ENCODE data around the gene PTPRB.

Gene PTPRB

DNA sequence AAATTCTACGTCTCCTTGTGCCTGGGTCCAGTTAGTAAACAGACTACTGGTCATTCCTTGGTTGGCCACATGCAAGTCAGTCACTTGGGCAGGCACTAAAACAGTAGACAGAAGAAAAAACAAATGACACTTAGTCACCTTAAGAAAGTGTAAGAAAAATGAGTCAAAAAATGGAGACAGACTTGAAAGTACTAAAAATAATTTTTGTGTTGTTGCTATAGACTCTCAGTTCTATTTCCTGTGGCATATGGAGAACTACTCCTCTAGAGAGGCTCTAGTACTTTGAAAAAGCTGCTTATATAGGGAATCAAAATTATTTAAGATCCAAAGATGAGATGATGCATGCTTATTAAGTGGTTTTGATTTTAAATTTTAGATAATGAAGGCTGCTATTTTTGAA is 56.0 kb downstream of the PTPRB start:
- FAIRE-seq (no peak), DNase-seq (ENCODE audit: insufficient read length, low spot score) (no peak)
- TF ChIP-seq POLR2AphosphoS5 (IDR thresholded peaks at IDR 0.05; ENCODE audit: low read depth, low read length) (no peak), PAX5 (IDR thresholded peaks at IDR 0.05; ENCODE audit: insufficient read depth, low read length, severe bottlenecking) (no peak), POU2F2 (IDR thresholded peaks at IDR 0.05; ENCODE audit: low read depth, low read length) (no peak), TAF1 (IDR thresholded peaks at IDR 0.05; ENCODE audit: low read depth, low read length) (no peak), POLR2A (IDR thresholded peaks at IDR 0.05; ENCODE audit: low read depth, low read length) (no peak), SPI1 (IDR thresholded peaks at IDR 0.05; ENCODE audit: low read depth, low read length) (no peak)

DNA sequence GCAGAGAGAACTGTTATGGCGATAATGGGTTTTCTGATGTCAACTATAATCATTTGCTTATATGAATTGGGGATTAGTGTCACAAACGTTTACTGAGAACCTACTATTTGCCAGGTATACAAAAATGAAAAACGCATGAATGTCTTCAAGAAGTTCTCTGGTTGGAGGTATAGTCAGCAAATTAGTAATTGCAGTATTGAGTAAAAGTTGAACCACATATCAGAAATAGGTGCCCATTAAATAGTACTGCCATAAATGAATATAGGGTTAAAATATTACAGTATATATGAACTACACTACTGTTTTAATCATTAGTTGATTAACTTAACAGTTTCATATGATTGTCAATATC is 60.0 kb downstream of the PTPRB start:
- no peak for DNase-seq (ENCODE audit: insufficient read length, low spot score)
- TF ChIP-seq POLR2A (IDR thresholded peaks at IDR 0.05; ENCODE audit: low read depth, low read length), result no peak
- no peak for TF ChIP-seq SPI1 (IDR thresholded peaks at IDR 0.05; ENCODE audit: low read depth, low read length)
- no peak for TF ChIP-seq TAF1 (IDR thresholded peaks at IDR 0.05; ENCODE audit: low read depth, low read length)
- TF ChIP-seq PAX5 (IDR thresholded peaks at IDR 0.05; ENCODE audit: insufficient read depth, low read length, severe bottlenecking), result no peak
- no peak for TF ChIP-seq POU2F2 (IDR thresholded peaks at IDR 0.05; ENCODE audit: low read depth, low read length)
- TF ChIP-seq POLR2AphosphoS5 (IDR thresholded peaks at IDR 0.05; ENCODE audit: low read depth, low read length), result no peak
- FAIRE-seq, result no peak

DNA sequence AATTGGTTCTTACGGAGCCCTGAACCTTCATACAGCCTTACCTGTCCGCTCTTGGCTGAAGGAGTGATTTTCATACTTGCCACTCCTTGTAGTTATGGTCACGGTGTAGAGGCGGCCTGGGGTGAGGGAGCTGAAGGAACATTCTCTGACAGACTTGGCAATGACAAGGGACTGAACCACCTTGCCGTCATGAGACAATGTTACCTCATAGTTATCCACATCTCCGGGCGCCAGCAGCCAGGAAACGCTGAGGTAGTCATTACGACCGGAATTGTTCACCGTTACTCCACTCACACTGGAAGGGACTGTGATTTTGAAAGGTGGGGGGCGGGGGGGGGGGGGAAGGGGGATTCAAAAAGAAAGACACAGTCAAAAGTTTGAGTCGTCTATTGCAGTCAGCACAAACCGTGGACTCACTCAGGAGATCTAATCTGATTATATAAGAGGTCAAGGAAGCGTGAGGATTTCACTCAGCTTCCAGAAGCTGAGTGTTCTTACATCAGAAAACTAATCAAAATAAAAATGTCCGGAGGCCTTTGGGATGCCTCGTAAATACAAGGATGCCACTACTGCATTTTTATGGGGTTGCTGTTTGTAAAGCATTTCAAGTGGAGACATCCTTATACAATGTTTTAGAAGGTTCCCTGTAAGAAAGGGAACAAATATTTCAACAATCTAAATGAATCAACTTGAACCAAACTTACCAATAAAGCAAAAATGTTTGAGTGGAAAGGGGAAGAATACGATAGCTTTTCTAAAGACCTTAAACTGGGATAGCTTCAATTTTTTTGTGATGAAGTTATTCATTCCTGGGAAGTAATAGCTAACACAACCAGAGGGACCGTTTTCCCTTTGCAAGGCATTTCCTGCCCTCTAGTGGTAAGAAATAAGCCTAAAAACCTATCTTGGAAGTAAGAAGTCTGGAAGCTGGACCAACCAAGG is 60.6 kb downstream of the PTPRB start:
- FAIRE-seq (no peak), DNase-seq (ENCODE audit: insufficient read length, low spot score) (no peak)
- TF ChIP-seq POU2F2 (IDR thresholded peaks at IDR 0.05; ENCODE audit: low read depth, low read length) (no peak), PAX5 (IDR thresholded peaks at IDR 0.05; ENCODE audit: insufficient read depth, low read length, severe bottlenecking) (no peak), TAF1 (IDR thresholded peaks at IDR 0.05; ENCODE audit: low read depth, low read length) (no peak), POLR2AphosphoS5 (IDR thresholded peaks at IDR 0.05; ENCODE audit: low read depth, low read length) (no peak), SPI1 (IDR thresholded peaks at IDR 0.05; ENCODE audit: low read depth, low read length) (no peak), POLR2A (IDR thresholded peaks at IDR 0.05; ENCODE audit: low read depth, low read length) (no peak)

DNA sequence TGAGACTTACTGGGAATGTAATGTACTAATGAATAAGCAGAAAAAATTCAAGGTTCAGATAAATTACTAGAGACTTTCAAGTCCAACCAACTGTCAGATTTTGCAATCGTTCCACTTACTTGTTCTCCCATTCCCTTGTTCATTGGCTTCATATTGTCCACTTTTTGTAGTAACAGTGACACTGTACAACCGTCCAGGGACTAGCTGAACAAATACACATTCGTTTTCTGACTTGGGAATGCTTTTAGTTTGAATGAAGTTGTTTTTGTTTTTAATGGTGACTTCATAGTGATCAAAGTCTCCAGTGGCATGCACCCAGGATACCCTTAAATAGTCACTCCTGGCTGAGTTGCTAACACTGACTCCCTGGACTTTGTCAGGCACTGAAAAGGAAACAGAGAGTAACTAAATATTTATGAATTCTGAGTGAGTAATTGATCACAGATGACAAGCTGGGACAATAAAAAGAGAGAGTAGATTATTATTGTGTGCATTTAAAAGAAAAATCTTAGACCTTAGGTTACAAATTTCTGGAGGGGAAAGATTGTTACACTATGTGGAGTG is 65.4 kb downstream of the PTPRB start:
- no peak for TF ChIP-seq TAF1 (IDR thresholded peaks at IDR 0.05; ENCODE audit: low read depth, low read length)
- no peak for DNase-seq (ENCODE audit: insufficient read length, low spot score)

DNA sequence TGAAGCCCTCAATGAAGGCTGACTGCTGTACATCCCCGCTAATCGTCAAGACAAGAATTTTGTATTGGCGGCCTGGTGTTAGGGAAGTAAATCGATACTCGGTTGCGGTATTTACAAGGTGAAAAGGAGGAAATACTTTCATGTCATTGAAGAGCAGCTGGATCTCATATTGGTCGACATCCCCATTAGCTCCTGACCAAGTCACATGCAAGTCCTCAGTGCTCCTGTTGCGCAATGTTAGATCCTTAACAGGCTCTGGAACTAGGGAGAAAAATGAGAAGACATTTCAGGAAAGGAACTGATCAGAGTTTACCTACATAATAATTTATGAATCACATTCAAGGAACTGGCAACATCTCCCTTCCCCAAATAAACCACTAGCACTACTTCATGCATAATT is 66.2 kb downstream of the PTPRB start:
- TF ChIP-seq POLR2AphosphoS5 (IDR thresholded peaks at IDR 0.05; ENCODE audit: low read depth, low read length), result no peak
- TF ChIP-seq PAX5 (IDR thresholded peaks at IDR 0.05; ENCODE audit: insufficient read depth, low read length, severe bottlenecking), result no peak
- no peak for TF ChIP-seq SPI1 (IDR thresholded peaks at IDR 0.05; ENCODE audit: low read depth, low read length)
- no peak for TF ChIP-seq POU2F2 (IDR thresholded peaks at IDR 0.05; ENCODE audit: low read depth, low read length)
- TF ChIP-seq TAF1 (IDR thresholded peaks at IDR 0.05; ENCODE audit: low read depth, low read length), result no peak
- TF ChIP-seq POLR2A (IDR thresholded peaks at IDR 0.05; ENCODE audit: low read depth, low read length), result no peak
- DNase-seq (ENCODE audit: insufficient read length, low spot score), result no peak
- no peak for FAIRE-seq

More for the DNA sequence above, 65.4 kb downstream of the PTPRB start:
- no peak for FAIRE-seq

DNA sequence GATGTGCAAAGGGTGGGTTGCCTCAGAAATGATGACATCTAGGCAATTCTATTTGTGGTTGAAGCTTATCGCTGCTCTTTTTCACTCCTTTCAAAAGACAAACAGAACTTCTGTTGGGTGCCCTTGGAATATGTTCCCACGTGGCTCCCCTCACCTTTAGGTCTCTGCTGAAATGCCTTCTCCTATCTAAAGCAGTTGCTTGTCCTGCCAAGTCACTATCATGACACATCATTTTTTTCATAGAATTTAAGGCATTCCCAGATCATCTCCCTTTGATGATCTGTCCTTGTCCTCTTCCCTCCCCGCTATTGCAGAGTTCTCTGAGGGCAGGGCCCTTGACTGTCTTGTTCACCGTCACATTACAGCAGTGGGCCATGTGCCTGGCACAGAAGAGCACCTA is 75.7 kb downstream of the PTPRB start:
- DNase-seq (ENCODE audit: insufficient read length, low spot score) (no peak), FAIRE-seq (no peak)
- TF ChIP-seq POLR2AphosphoS5 (IDR thresholded peaks at IDR 0.05; ENCODE audit: low read depth, low read length), result no peak
- TF ChIP-seq SPI1 (IDR thresholded peaks at IDR 0.05; ENCODE audit: low read depth, low read length), result no peak
- no peak for TF ChIP-seq POLR2A (IDR thresholded peaks at IDR 0.05; ENCODE audit: low read depth, low read length)
- no peak for TF ChIP-seq PAX5 (IDR thresholded peaks at IDR 0.05; ENCODE audit: insufficient read depth, low read length, severe bottlenecking)
- TF ChIP-seq TAF1 (IDR thresholded peaks at IDR 0.05; ENCODE audit: low read depth, low read length), result no peak
- no peak for TF ChIP-seq POU2F2 (IDR thresholded peaks at IDR 0.05; ENCODE audit: low read depth, low read length)

DNA sequence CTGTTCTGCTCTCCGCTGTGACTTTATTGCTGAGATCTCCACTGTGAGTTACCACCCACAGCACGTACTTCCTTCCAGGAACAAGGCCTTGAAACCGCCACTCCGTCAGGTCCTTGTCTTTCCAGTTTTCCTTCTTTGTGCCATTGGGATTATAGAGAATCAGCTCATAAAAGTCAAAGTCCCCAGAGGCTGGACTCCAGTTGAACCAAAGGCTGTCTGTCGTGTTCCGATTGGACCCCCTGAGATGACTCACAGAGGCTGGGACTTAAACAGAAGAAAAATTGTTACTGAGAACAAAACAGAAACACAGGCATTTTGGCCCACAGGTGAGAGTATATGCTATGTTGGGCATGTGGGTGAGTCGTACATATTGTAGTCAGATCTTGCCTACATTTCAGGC is 76.6 kb downstream of the PTPRB start:
- no peak for FAIRE-seq
- TF ChIP-seq PAX5 (IDR thresholded peaks at IDR 0.05; ENCODE audit: insufficient read depth, low read length, severe bottlenecking), result no peak
- TF ChIP-seq TAF1 (IDR thresholded peaks at IDR 0.05; ENCODE audit: low read depth, low read length), result no peak
- no peak for TF ChIP-seq SPI1 (IDR thresholded peaks at IDR 0.05; ENCODE audit: low read depth, low read length)
- TF ChIP-seq POLR2A (IDR thresholded peaks at IDR 0.05; ENCODE audit: low read depth, low read length), result no peak
- no peak for DNase-seq (ENCODE audit: insufficient read length, low spot score)

DNA sequence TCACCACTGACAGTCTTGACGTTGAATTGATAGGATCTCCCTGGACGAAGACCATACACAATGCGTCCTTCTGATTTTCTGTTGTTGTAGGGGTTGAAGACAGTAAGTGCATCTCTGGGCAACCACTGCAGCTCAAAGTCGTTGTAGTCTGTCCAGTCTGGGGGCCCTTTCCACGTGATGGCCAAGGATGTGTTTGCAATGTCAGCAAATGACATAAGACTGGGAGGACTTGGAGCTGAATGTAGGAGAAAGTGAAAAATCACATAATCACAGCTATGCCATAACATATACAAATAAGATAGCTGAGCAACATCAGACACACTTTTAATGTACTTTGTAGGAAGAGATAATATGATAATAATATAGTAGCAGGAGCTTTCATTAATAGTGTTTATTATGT is 77.8 kb downstream of the PTPRB start:
- TF ChIP-seq POU2F2 (IDR thresholded peaks at IDR 0.05; ENCODE audit: low read depth, low read length) (no peak), POLR2AphosphoS5 (IDR thresholded peaks at IDR 0.05; ENCODE audit: low read depth, low read length) (no peak), PAX5 (IDR thresholded peaks at IDR 0.05; ENCODE audit: insufficient read depth, low read length, severe bottlenecking) (no peak), SPI1 (IDR thresholded peaks at IDR 0.05; ENCODE audit: low read depth, low read length) (no peak), POLR2A (IDR thresholded peaks at IDR 0.05; ENCODE audit: low read depth, low read length) (no peak), TAF1 (IDR thresholded peaks at IDR 0.05; ENCODE audit: low read depth, low read length) (no peak)
- DNase-seq (ENCODE audit: insufficient read length, low spot score) (no peak), FAIRE-seq (no peak)

DNA sequence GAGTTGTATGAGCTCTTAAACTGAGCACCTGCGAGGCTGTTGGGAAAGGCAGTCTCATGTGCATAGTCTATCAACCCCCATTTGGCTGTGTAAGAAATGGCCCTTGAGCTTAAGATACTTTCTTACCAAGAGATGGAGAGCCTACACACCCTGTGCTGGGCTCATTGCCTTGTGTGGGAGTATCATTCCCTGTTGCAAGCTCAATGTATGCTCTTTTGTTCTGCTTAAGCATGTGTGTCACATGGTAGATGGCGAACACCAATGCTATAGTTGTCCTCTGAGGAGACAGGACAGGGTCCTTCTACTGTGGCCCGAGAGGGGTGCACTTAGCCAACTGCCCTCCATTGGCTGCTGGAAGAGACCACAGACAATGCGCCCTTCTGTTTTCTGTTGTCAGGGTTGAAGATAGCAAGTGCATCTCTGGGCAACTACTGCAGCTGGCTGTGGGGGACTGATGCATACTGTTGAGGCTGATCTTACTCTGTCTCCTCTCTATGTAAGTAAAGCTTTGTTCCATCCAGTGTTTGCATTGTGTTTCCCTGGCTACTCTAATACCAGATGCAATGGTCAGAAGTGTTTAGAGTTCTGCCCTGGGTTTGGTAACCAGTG is 79.5 kb downstream of the PTPRB start:
- TF ChIP-seq PAX5 (IDR thresholded peaks at IDR 0.05; ENCODE audit: insufficient read depth, low read length, severe bottlenecking) (no peak), TAF1 (IDR thresholded peaks at IDR 0.05; ENCODE audit: low read depth, low read length) (no peak), POLR2A (IDR thresholded peaks at IDR 0.05; ENCODE audit: low read depth, low read length) (no peak), POLR2AphosphoS5 (IDR thresholded peaks at IDR 0.05; ENCODE audit: low read depth, low read length) (no peak), SPI1 (IDR thresholded peaks at IDR 0.05; ENCODE audit: low read depth, low read length) (no peak), POU2F2 (IDR thresholded peaks at IDR 0.05; ENCODE audit: low read depth, low read length) (no peak)
- DNase-seq (ENCODE audit: insufficient read length, low spot score) (no peak), FAIRE-seq (no peak)
